HepG2 (cell line): ENCODE results near the gene CREBBP. TPM values are rescaled to one million over a fixed set of nuclear protein-coding genes. Genes with fewer than 3 reads are reported as not detected.

Source experiments
- ARHGAP35 ChIP-seq: sonication (generic); formaldehyde crosslinking; IDR thresholded peaks from 2 replicates; pipeline ENCODE4 v1.9.0; 2022; ENCODE audit warnings: mild to moderate bottlenecking, inconsistent platforms, moderate library complexity, missing genetic modification reagents, borderline replicate concordance
- FOXK1 ChIP-seq: sonication (generic); formaldehyde crosslinking; IDR thresholded peaks from 2 replicates; pipeline ENCODE4 v1.4.0; 2020; ENCODE audit warnings: low read depth, missing genetic modification reagents, borderline replicate concordance
- GPBP1L1 ChIP-seq: sonication (generic); formaldehyde crosslinking; IDR thresholded peaks from 2 replicates; pipeline ENCODE4 v1.5.0; 2020; ENCODE audit warnings: mild to moderate bottlenecking, missing genetic modification reagents
- STAT5B ChIP-seq: sonication (generic); formaldehyde crosslinking; IDR thresholded peaks from 2 replicates; pipeline ENCODE4 v1.4.0; 2020; ENCODE audit warnings: missing genetic modification reagents
- TCF12 ChIP-seq, 2 experiments: fragments of 450-650 bp in 1 of 2; sonication (generic) in 1 of 2; formaldehyde crosslinking in 1 of 2; IDR thresholded peaks; 2 replicates each; pipeline versions ENCODE4 v1.6.1 to v1.8.0; 2017 to 2022; ENCODE audit warnings: antibody characterized with exemption in 1 of 2, mild to moderate bottlenecking in 1 of 2, missing genetic modification reagents in 1 of 2, moderate library complexity in 1 of 2
- TRAFD1 ChIP-seq: sonication (generic); formaldehyde crosslinking; IDR thresholded peaks from 2 replicates; pipeline ENCODE4 v1.5.1; 2020; ENCODE audit warnings: missing genetic modification reagents, mild to moderate bottlenecking, borderline replicate concordance
- ZBTB8A ChIP-seq: sonication (generic); formaldehyde crosslinking; IDR thresholded peaks from 2 replicates; pipeline ENCODE4 v1.4.0; 2020; ENCODE audit warnings: mild to moderate bottlenecking, low read depth, missing genetic modification reagents, borderline replicate concordance
- ZNF280D ChIP-seq: sonication (generic); formaldehyde crosslinking; IDR thresholded peaks from 2 replicates; pipeline ENCODE4 v1.5.1; 2020; ENCODE audit warnings: mild to moderate bottlenecking, missing genetic modification reagents
- ZNF3 ChIP-seq: IDR thresholded peaks from 2 replicates; pipeline ENCODE4 v1.7.0; 2017; ENCODE audit warnings: inconsistent platforms
- ZNF333 ChIP-seq: sonication (generic); formaldehyde crosslinking; IDR thresholded peaks from 2 replicates; pipeline ENCODE4 v1.4.0; 2020; ENCODE audit warnings: mild to moderate bottlenecking, missing genetic modification reagents, borderline replicate concordance
- ZNF33B ChIP-seq: sonication (generic); formaldehyde crosslinking; IDR thresholded peaks from 2 replicates; pipeline ENCODE4 v1.5.1; 2020; ENCODE audit warnings: mild to moderate bottlenecking, missing genetic modification reagents
- ZNF414 ChIP-seq: sonication (generic); formaldehyde crosslinking; IDR thresholded peaks from 2 replicates; pipeline ENCODE4 v1.5.0; 2020; ENCODE audit warnings: missing genetic modification reagents
- ZNF512B ChIP-seq: sonication (generic); formaldehyde crosslinking; IDR thresholded peaks from 2 replicates; pipeline ENCODE4 v1.5.1; 2020; ENCODE audit warnings: missing genetic modification reagents, mild to moderate bottlenecking, borderline replicate concordance
- ZNF530 ChIP-seq: sonication (generic); formaldehyde crosslinking; IDR thresholded peaks from 2 replicates; pipeline ENCODE4 v1.5.0; 2020; ENCODE audit warnings: low read depth, mild to moderate bottlenecking, missing genetic modification reagents
- ZNF557 ChIP-seq: sonication (generic); formaldehyde crosslinking; IDR thresholded peaks from 2 replicates; pipeline ENCODE4 v1.4.0; 2020; ENCODE audit warnings: missing genetic modification reagents
- ZNF567 ChIP-seq: sonication (generic); formaldehyde crosslinking; IDR thresholded peaks from 2 replicates; pipeline ENCODE4 v1.8.1; 2023; ENCODE audit warnings: mild to moderate bottlenecking, missing genetic modification reagents, borderline replicate concordance
- ZNF577 ChIP-seq: sonication (generic); formaldehyde crosslinking; IDR thresholded peaks from 2 replicates; pipeline ENCODE4 v1.4.0; 2020; ENCODE audit warnings: mild to moderate bottlenecking, low read depth, missing genetic modification reagents, borderline replicate concordance
- ZNF747 ChIP-seq: sonication (generic); formaldehyde crosslinking; IDR thresholded peaks from 2 replicates; pipeline ENCODE4 v1.8.1; 2023; ENCODE audit warnings: missing genetic modification reagents, mild to moderate bottlenecking, borderline replicate concordance
- polyA plus RNA-seq, 8 experiments: library from polyadenylated mRNA; depleted of rRNA in 3 of 8; stranded (reverse) in 7 of 8; unstranded in 1 of 8; fragments of >200 nt; fragmentation: Illumina TruSeq in 4 of 8; extraction: Trizol in 4 of 8; gene quantifications; 2 replicates each; pipeline versions ENCODE4 v1.2.1 to v1.2.3, GENCODE V29; 2011 to 2016; ENCODE audit warnings: low read depth in 4 of 8, missing spikeins in 1 of 8, mixed read lengths in 1 of 8; ENCODE audit not compliant: insufficient read depth in 1 of 8
- total RNA-seq, 5 experiments: library from RNA; depleted of rRNA; stranded (reverse); fragments of >200 nt; fragmentation: Illumina TruSeq; extraction: Trizol; gene quantifications; 2 replicates each; pipeline ENCODE4 v1.2.3, GENCODE V29; 2016; ENCODE audit warnings: low read depth in 1 of 5

Gene CREBBP
- total and polyA plus RNA-seq, 2 of the 13 experiments (the other 11 are each of a cell fraction or from before 2014, with no cell fraction given) = 5.3 to 10.4 TPM

GRCh38 chr16:3857189-3858043, 23.1 kb downstream of the CREBBP start (continued):
- no peak for TF ChIP-seq TRAFD1 (CRISPR knock-in tag)
- TF ChIP-seq ZNF3 (CRISPR knock-in tag) = 0 out of 2 replicates have a peak, but pooled peaks have one; percentile 49
- TF ChIP-seq ZNF747 (CRISPR knock-in tag) = peak; percentile 53; the same call in 1 of the 2 replicates
- no peak for TF ChIP-seq ZNF333 (CRISPR knock-in tag)
- TF ChIP-seq TCF12 (IDR thresholded peaks at IDR 0.05) = no peak
- TF ChIP-seq TCF12 (CRISPR knock-in tag; IDR thresholded peaks at IDR 0.05) = no peak
- TF ChIP-seq ZNF530 (CRISPR knock-in tag) = no peak
- TF ChIP-seq ZNF577 (CRISPR knock-in tag) = no peak
- no peak for TF ChIP-seq ZNF567
- no peak for TF ChIP-seq ARHGAP35
- TF ChIP-seq GPBP1L1 = no peak
- no peak for TF ChIP-seq ZNF512B
- TF ChIP-seq ZNF414 (CRISPR knock-in tag) = no peak
- TF ChIP-seq STAT5B = no peak
- peak; percentile 94; the same call in 1 of the 2 replicates for TF ChIP-seq FOXK1 (CRISPR knock-in tag)
- no peak for TF ChIP-seq ZNF33B (CRISPR knock-in tag)
- TF ChIP-seq ZBTB8A (CRISPR knock-in tag) = no peak
- TF ChIP-seq ZNF557 = no peak
- no peak for TF ChIP-seq ZNF280D (CRISPR knock-in tag)
